ENCODE results near the gene PROM2.
A peak's percentile ranks its signal among the peaks of the same experiment; 100 is the strongest.

The PROM2 gene

DNA sequence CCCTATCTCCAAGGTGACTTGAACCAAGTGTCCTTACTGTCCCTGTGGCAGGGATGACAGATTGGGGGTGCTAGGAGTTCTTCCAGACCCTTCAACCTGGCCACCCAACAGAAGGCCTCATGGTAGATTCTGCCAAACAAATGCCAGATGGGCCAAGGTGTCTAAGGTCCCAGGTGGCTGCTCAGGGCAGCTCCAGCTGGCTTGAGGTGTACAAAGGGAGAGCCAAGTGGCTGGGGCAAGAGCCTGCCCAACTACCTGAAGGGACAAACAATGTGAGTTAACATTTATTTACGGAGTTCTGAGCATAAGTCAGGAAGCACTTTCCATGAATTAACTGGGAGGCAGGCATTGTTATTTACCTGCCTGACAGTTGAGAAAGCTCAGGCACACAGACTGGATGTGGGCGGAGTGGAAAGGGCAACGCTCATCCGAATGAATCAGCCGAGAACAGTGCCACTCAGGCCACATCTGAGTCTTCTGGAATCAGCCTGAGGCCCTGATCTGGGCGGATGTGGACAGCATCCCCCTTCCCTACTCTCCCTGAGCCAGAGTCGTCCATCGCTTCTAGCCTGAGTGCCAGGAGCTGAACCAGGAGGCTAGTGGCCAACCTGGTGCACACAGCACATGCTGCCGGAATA lies 18.5 kb downstream of the PROM2 start:
- TF ChIP-seq, protein P1, sequence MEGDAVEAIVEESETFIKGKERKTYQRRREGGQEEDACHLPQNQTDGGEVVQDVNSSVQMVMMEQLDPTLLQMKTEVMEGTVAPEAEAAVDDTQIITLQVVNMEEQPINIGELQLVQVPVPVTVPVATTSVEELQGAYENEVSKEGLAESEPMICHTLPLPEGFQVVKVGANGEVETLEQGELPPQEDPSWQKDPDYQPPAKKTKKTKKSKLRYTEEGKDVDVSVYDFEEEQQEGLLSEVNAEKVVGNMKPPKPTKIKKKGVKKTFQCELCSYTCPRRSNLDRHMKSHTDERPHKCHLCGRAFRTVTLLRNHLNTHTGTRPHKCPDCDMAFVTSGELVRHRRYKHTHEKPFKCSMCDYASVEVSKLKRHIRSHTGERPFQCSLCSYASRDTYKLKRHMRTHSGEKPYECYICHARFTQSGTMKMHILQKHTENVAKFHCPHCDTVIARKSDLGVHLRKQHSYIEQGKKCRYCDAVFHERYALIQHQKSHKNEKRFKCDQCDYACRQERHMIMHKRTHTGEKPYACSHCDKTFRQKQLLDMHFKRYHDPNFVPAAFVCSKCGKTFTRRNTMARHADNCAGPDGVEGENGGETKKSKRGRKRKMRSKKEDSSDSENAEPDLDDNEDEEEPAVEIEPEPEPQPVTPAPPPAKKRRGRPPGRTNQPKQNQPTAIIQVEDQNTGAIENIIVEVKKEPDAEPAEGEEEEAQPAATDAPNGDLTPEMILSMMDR (IDR thresholded peaks at IDR 0.05; ENCODE audit: low read depth, low read length) = no peak
- no peak for DNase-seq (ENCODE audit: low read depth in 2 of 2)
- H3K4me3 ChIP-seq (replicated peaks in 1 of 2; ENCODE audit: low read depth in 2 of 2, low read length in 2 of 2) = no peak overlapping the region

DNA sequence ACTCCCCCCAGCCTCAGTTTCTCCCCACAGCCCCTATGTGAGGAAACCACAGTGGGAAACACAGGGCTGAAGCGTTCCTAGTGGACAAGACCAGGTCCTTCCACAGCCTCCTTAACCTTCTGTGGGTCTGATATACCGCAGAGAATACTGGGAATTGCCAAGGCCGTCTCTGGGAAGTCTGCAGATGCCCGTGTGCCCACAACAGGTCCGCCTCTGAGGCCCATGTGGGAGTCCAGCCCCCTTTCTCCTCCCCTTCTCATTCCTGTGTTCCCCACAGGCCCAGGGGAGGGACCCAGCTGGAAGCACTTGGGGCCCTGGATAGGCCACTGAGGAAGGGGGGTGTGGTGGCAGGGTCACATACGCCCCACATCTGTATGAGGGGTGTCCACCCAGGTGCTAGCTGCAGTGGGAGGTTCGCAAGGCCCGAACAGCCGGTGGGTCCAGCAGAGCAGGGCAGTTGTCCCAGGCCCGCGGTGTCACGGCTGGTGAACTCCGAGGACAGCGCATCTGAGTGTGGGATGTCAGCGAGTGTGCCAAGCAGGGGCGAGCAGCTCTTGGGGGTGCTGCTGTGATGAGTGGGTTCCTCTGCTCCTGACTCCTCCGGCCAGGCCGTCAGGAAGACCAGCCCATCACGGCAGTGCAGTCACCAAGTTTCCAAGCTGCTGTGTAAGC lies 20.5 kb downstream of the PROM2 start:
- DNase-seq (ENCODE audit: low read depth in 2 of 2) = no peak
- H3K4me3 ChIP-seq (replicated peaks in 1 of 2; ENCODE audit: low read depth in 2 of 2, low read length in 2 of 2) = no peak overlapping the region
- TF ChIP-seq, protein P1 (IDR thresholded peaks at IDR 0.05; ENCODE audit: low read depth, low read length) = no peak

DNA sequence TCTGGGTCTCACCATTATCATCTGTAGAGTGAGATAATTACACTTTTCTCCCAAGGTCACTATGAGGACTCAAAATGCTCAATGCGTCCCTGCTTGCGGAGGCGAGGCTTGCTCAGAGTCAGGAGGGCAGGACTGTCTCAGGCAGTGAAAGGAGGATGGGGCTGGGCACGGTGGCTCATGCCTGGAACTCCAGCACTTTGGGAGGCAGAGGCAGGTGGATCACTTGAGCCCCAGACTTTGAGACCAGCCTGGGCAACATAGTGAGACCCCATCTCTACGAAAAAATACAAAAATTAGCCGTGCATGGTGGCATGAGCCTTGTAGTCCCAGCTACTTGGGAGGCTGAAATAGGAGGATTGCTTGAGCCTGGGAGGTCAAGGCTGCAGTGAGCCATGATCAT lies 21.1 kb downstream of the PROM2 start:
- TF ChIP-seq, protein P1 (IDR thresholded peaks at IDR 0.05; ENCODE audit: low read depth, low read length) = no peak
- no peak for DNase-seq (ENCODE audit: low read depth in 2 of 2)
- no peak overlapping the region for H3K4me3 ChIP-seq (replicated peaks in 1 of 2; ENCODE audit: low read depth in 2 of 2, low read length in 2 of 2)

DNA sequence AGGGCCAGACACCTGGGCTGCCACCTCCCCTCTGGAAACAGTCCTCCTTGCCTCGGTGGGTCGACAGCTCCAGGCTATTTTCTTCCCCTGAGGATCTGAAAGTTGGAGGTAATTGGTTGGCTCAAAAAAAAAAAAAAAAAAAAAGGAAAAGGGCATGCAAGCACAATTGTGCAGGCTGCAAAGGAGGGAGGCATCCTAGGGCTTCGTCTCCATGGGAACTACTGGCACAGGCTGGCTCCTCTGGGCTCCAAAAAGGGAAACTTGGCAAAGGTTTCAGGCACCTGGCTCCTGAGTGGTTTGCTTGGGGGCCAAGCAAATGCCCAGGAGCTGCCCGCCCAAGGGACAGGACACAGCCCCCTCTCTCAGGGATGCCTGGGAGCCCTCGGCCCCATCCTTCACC lies 21.8 kb downstream of the PROM2 start:
- TF ChIP-seq, protein P1 (IDR thresholded peaks at IDR 0.05; ENCODE audit: low read depth, low read length) = no peak
- no peak for DNase-seq (ENCODE audit: low read depth in 2 of 2)
- H3K4me3 ChIP-seq (replicated peaks in 1 of 2; ENCODE audit: low read depth in 2 of 2, low read length in 2 of 2) = no peak overlapping the region

DNA sequence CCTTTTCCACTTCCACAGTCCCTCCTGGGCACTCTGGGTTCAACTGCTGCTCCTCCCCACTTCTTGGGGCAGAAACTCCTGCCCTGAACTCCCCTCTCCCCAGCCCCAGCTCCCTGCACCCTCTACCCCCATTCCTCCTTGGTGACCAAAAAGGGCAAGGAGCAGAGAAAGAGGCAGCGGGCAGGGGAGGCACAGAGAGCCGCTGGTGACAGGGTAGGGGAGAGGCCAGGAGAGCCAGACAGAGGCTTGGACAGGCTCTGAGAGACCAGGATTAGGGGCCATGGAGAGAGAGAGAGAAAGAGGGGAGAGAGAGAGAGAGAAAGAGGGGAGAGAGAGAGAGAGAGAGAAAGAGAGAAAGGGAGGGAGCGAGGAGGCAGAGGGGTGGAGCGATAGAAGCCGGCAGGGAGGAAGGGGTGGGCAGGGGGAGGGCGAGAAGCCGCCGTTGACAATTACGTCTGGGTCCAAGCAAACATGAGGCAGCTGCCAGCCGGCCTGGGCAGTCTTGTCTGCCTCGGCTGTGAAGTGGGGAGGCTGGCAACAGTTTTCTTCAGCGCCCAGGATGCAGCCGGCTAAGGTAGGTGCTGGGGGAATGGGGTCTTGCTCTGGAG lies 22.7 kb downstream of the PROM2 start, which contains the start of gene KCNIP3:
Gene KCNIP3 (plus strand): TSS at position 468 of the 608 bp plus-strand sequence. CDS start 92 bp downstream, at position 560.
- peak in 1 of 2 donors; percentile 37 for DNase-seq (ENCODE audit: low read depth in 2 of 2)

DNA sequence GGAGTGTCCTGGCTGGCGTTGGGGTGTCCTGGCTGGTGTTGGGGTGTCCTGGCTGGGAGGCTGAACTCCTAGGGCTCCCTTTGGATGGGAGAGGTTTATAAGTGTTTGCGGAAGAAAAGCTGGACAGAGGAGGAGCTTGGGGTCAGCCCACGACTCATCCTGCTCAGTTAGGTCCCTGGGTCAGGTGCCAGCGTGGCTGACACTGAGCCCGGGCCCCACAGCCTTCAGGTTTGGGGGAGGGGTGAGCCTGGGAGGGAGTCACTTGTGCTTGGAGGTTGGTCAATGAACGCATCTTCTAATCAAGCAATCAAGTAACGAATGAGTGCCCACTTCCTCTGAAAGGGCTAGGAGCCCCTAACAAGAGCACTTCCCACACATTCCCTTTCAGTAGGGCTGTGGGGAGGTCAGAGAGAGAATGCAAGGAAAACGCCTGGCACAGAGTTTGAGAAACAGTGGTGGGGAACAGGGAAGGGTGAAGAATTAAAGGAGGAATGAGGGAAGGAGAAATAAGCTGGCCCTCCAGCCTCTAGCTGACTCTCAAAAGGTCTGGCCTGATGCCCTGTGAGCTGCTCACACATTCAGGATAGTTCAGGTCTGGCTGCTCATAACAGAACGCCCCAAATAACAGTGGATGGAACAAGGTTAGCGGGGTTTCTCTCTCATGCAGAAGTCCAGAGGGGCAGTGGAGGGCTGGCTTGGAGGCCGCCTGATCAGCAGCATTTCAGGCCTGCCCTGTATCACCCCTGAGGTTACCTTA lies 23.6 kb downstream of the PROM2 start:
- TF ChIP-seq, protein P1 (IDR thresholded peaks at IDR 0.05; ENCODE audit: low read depth, low read length) = no peak
- no peak overlapping the region for H3K4me3 ChIP-seq (replicated peaks in 1 of 2; ENCODE audit: low read depth in 2 of 2, low read length in 2 of 2)
- DNase-seq (ENCODE audit: low read depth in 2 of 2) = no peak

More for the DNA sequence above, 22.7 kb downstream of the PROM2 start, which contains the start of gene KCNIP3:
- TF ChIP-seq, protein P1 (IDR thresholded peaks at IDR 0.05; ENCODE audit: low read depth, low read length) = no peak
- no peak within 1 kb of the TSS for H3K4me3 ChIP-seq (replicated peaks in 1 of 2; ENCODE audit: low read depth in 2 of 2, low read length in 2 of 2)

Measured in cardiac fibroblast (primary cell).